ENCODE data around the gene RAET1E.
"Not testable (repeated sequence)": the region's sequence is repeated elsewhere in the genome, so short reads cannot be mapped to it uniquely, and the experiment has no call there.

RAET1E gene, protein sequence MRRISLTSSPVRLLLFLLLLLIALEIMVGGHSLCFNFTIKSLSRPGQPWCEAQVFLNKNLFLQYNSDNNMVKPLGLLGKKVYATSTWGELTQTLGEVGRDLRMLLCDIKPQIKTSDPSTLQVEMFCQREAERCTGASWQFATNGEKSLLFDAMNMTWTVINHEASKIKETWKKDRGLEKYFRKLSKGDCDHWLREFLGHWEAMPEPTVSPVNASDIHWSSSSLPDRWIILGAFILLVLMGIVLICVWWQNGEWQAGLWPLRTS

GRCh38 chr6:149897855-149898744 is at the start of gene RAET1E:
RAET1E (minus strand) TSS chr6:149898113; CDS start chr6:149890901, 7,212 bp downstream.
- Mint-ChIP-seq H3K4me1 (ENCODE audit: low read depth) (peaks cover 20% of the 10 kb centered on the region), H3K27ac (no peak within 1 kb of the TSS), H3K27me3 (ENCODE audit: low read depth) (peaks cover 40% of the 10 kb centered on the region), H3K9me3 (no peaks in the 10 kb centered on the region), H3K36me3 (ENCODE audit: low read depth) (peaks cover 1% of the 10 kb centered on the region), H3K4me3 (no peak within 1 kb of the TSS)

DNA sequence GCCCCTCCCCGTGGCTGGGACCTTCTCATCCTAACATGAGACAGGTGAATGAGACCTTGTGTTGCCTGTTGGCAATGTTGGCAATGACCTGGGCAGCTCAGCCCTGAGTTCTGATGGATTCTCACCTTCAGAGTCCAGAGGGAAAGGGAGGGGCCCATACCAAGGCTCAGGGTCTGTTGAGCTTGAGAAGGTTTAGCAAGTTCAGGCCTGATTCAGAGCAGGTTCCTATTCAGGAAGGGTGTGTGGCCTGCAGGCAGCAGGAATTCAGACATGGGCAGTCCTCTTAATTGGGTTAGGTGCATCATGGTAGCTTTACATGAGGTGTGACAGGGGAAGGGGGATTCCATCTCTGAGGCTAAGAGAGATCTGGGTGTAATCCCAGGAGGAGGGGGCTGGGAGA is 49.6 kb upstream of the RAET1E start:
- H3K36me3 Mint-ChIP-seq (ENCODE audit: low read depth); H3K9me3 Mint-ChIP-seq; H3K4me3 Mint-ChIP-seq; H3K27ac Mint-ChIP-seq; H3K4me1 Mint-ChIP-seq (ENCODE audit: low read depth): not testable (repeated sequence)
- H3K27me3 Mint-ChIP-seq (ENCODE audit: low read depth) = peaks cover 77% of the 10 kb centered on the region

DNA sequence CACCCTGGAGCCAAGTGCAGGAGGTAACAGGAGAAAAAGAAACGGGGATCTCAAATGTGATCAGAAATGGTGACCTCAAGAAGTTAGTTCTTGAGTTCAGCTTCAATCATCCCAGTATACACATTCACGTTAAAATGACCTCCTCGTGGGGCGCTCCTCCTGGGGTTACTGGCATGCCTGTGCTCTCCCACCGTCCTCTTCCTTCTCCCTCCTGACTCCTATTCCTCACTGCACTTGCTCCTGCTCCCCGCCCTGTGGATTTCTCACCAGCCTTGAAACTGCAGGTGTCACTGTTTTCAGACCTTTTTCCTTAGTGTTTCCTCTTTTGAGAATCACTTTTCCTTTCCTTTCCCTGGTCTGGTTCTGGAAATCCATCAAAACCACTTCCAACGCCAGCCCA is 48.7 kb upstream of the RAET1E start:
- peaks cover 76% of the 10 kb centered on the region for H3K27me3 Mint-ChIP-seq (ENCODE audit: low read depth)
- H3K4me3 Mint-ChIP-seq; H3K27ac Mint-ChIP-seq; H3K36me3 Mint-ChIP-seq (ENCODE audit: low read depth); H3K4me1 Mint-ChIP-seq (ENCODE audit: low read depth); H3K9me3 Mint-ChIP-seq: not testable (repeated sequence)

- not testable (repeated sequence) for H3K36me3 Mint-ChIP-seq (ENCODE audit: low read depth); H3K4me3 Mint-ChIP-seq; H3K9me3 Mint-ChIP-seq; H3K27ac Mint-ChIP-seq
- Mint-ChIP-seq H3K4me1 (ENCODE audit: low read depth) (peaks cover 15% of the 10 kb centered on the region), H3K27me3 (ENCODE audit: low read depth) (peaks cover 76% of the 10 kb centered on the region)
These were observed 47.4 kb upstream of the RAET1E start for GRCh38 chr6:149945276-149945675.

GRCh38 chr6:149943321-149943720 is 45.4 kb upstream of the RAET1E start:
- peak overlapping the region; percentile 82 for H3K4me3 Mint-ChIP-seq
- H3K27ac Mint-ChIP-seq; H3K36me3 Mint-ChIP-seq (ENCODE audit: low read depth); H3K9me3 Mint-ChIP-seq: not testable (repeated sequence)
- peaks cover 31% of the 10 kb centered on the region for H3K4me1 Mint-ChIP-seq (ENCODE audit: low read depth)
- H3K27me3 Mint-ChIP-seq (ENCODE audit: low read depth) = peaks cover 75% of the 10 kb centered on the region

- no peaks in the 10 kb centered on the region for H3K9me3 Mint-ChIP-seq
- H3K36me3 Mint-ChIP-seq (ENCODE audit: low read depth) = no peaks in the 10 kb centered on the region
- peaks cover 72% of the 10 kb centered on the region for H3K27me3 Mint-ChIP-seq (ENCODE audit: low read depth)
- H3K4me1 Mint-ChIP-seq (ENCODE audit: low read depth) = peaks cover 34% of the 10 kb centered on the region
- H3K27ac Mint-ChIP-seq = peak overlapping the region; percentile 66
- H3K4me3 Mint-ChIP-seq = peak overlapping the region; percentile 82
These were observed 44.5 kb upstream of the RAET1E start for GRCh38 chr6:149942461-149942829.

DNA sequence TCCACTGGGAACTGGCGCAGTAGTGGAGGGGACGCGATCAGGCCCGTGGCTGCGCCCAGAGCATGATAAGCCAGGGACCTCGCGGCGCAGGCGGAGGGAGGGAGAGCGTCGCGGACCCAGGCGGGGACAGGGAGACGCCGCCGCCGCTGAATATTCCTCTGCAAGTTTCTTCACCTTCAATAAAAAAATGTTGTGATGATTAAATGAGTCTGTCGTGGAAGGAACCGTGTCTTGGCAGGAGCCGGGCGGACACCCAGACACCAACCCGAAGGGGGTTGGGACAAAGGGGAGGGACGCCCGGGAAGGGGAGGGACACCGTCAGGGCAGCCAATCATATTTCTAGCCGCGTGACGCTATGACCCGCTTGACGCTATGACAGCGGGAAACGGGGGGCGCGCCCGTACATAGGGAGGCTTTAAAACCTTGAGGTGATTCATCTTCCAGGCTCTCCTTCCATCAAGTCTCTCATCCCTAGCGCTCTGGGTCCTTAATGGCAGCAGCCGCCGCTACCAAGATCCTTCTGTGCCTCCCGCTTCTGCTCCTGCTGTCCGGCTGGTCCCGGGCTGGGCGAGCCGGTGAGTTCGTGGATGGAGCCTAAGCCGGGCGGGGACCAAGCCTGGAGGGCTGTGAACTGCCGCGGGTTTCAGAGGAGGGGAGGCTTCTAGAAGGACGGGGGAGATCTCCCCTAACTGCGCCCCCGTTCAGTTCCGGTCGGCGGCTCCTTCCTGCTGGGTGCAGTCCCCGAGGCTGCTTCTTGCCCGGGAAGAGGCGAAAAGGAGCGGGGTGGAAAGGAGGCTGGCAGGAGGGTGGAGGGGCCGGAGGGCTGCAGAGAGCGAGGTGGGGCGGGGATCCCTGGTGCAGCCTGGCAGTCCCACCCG is 43.9 kb upstream of the RAET1E start, which contains the start of gene ULBP2:
Gene ULBP2, plus strand, starts transcription at position 432 of the 878 bp plus-strand sequence. Its CDS starts 59 bp downstream, at position 491.
- H3K4me3 Mint-ChIP-seq = peak within 1 kb of the TSS; percentile 85
- H3K27ac Mint-ChIP-seq = peak within 1 kb of the TSS; percentile 72
- peaks cover 34% of the 10 kb centered on the region for H3K4me1 Mint-ChIP-seq (ENCODE audit: low read depth)
- H3K27me3 Mint-ChIP-seq (ENCODE audit: low read depth) = peaks cover 76% of the 10 kb centered on the region
- H3K9me3 Mint-ChIP-seq = no peaks in the 10 kb centered on the region
- H3K36me3 Mint-ChIP-seq (ENCODE audit: low read depth) = no peaks in the 10 kb centered on the region

DNA sequence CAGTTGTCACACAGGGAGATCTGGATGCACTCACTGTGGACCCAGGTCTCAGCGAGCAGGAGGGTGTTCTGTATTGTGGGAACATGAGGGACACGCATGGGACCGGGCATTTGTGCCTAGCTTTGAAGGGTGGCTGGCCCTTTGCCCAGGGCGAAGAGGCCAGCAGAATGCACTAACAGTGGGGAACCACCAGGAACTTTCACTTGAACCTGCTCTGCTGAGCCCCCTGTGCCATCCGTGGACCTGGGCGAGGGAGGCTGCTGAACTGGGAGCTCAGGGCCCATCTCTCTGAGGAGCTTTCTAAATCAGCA is 42.7 kb upstream of the RAET1E start:
- peaks cover 34% of the 10 kb centered on the region for H3K4me1 Mint-ChIP-seq (ENCODE audit: low read depth)
- peak overlapping the region; percentile 7 for H3K4me3 Mint-ChIP-seq
- H3K27me3 Mint-ChIP-seq (ENCODE audit: low read depth) = peaks cover 80% of the 10 kb centered on the region
- H3K27ac Mint-ChIP-seq = peak overlapping the region; percentile 38
- no peaks in the 10 kb centered on the region for H3K9me3 Mint-ChIP-seq
- H3K36me3 Mint-ChIP-seq (ENCODE audit: low read depth) = no peaks in the 10 kb centered on the region

GRCh38 chr6:149939909-149940671 is 42.2 kb upstream of the RAET1E start:
- peak overlapping the region; percentile 7 for H3K4me3 Mint-ChIP-seq
- peak overlapping the region; percentile 38 for H3K27ac Mint-ChIP-seq
- no peaks in the 10 kb centered on the region for H3K36me3 Mint-ChIP-seq (ENCODE audit: low read depth)
- peaks cover 35% of the 10 kb centered on the region for H3K4me1 Mint-ChIP-seq (ENCODE audit: low read depth)
- no peaks in the 10 kb centered on the region for H3K9me3 Mint-ChIP-seq
- H3K27me3 Mint-ChIP-seq (ENCODE audit: low read depth) = peaks cover 82% of the 10 kb centered on the region

DNA sequence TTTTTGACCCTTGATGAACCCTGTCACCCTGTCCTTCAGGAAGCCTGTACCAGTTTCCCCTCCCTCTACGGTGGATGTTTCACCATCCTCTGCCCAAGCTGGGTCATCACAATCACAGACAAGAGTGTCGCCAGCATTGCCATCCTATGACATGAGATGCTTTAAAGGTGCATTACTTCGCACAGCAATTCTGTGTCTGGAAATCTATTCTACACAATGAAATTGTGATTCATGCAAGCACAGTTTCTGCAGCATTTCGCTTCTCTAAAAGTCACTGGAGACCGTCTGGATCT is 41.4 kb upstream of the RAET1E start:
- Mint-ChIP-seq H3K27ac (peak overlapping the region; percentile 86), H3K4me1 (ENCODE audit: low read depth) (peaks cover 40% of the 10 kb centered on the region), H3K4me3 (peak overlapping the region; percentile 79), H3K36me3 (ENCODE audit: low read depth) (no peaks in the 10 kb centered on the region), H3K27me3 (ENCODE audit: low read depth) (peaks cover 90% of the 10 kb centered on the region), H3K9me3 (no peaks in the 10 kb centered on the region)

- Mint-ChIP-seq H3K27ac (peak overlapping the region; percentile 86), H3K27me3 (ENCODE audit: low read depth) (peaks cover 90% of the 10 kb centered on the region)
These were observed 40.9 kb upstream of the RAET1E start for GRCh38 chr6:149938571-149939355.

GRCh38 chr6:149938013-149938570 is 40.2 kb upstream of the RAET1E start:
- not testable (repeated sequence) for H3K9me3 Mint-ChIP-seq; H3K36me3 Mint-ChIP-seq (ENCODE audit: low read depth)
- Mint-ChIP-seq H3K27me3 (ENCODE audit: low read depth) (peaks cover 90% of the 10 kb centered on the region), H3K27ac (peak overlapping the region; percentile 43), H3K4me3 (peak overlapping the region; percentile 79), H3K4me1 (ENCODE audit: low read depth) (peaks cover 42% of the 10 kb centered on the region)

More at GRCh38 chr6:149938571-149939355, 40.9 kb upstream of the RAET1E start:
- peaks cover 42% of the 10 kb centered on the region for H3K4me1 Mint-ChIP-seq (ENCODE audit: low read depth)
- no peaks in the 10 kb centered on the region for H3K9me3 Mint-ChIP-seq
- no peaks in the 10 kb centered on the region for H3K36me3 Mint-ChIP-seq (ENCODE audit: low read depth)
- H3K4me3 Mint-ChIP-seq = peak overlapping the region; percentile 79

DNA sequence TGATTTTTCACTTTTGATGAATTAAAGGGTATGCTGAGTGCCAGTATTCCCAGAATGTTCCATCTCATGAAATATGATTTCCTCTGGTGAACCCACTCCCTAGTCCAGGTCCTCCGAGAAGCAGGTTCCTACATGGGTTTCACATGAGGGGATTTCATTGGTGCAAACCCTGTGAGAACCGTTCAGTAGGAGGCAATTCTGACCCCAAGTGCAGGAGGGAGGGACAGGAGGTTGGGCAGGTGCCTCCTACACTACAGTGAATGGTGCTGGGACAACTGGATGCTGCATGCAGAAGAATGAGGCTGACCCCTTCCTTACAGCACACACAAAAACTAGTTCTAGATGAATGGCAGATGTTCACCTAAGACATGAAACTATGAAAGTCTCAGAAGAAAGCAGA is 38.8 kb upstream of the RAET1E start:
- Mint-ChIP-seq H3K27ac (no peak overlapping the region), H3K4me3 (no peak overlapping the region), H3K36me3 (ENCODE audit: low read depth) (no peaks in the 10 kb centered on the region), H3K9me3 (no peaks in the 10 kb centered on the region), H3K4me1 (ENCODE audit: low read depth) (peaks cover 36% of the 10 kb centered on the region), H3K27me3 (ENCODE audit: low read depth) (peaks cover 88% of the 10 kb centered on the region)
